GM12872 (cell line): Measurements from ENCODE around the gene VWA5B1.

Experiments
- CTCF ChIP-seq: IDR thresholded peaks from 3 replicates; pipeline ENCODE4 v1.5.1; 2011; ENCODE audit warnings: low read depth, mild to moderate bottlenecking, low read length, moderate library complexity; ENCODE audit not compliant: insufficient read depth

VWA5B1 gene

DNA sequence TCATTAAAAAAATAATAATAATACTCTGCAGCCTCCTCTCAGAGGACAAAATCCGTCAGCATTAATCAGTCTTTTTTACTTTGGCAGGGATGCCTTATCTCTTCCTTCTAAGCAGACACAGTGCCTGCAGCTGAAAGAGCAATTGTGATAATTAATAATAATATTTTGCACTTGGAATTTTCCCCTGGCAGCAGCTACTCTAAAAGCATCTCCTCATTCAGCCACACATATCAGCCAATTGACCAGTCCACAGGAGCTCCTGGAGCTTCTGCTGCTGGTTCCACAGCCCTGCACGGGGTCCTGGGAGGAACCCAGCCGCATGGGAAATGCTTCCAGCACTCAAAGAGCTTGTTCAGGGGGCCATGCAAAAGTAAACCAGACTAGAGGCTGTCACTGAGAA lies 31.0 kb upstream of the VWA5B1 start:
- TF ChIP-seq CTCF, result no peak

- TF ChIP-seq CTCF, result no peak
Observed at GRCh38 chr1:20261095-20261494, 29.6 kb upstream of the VWA5B1 start.

DNA sequence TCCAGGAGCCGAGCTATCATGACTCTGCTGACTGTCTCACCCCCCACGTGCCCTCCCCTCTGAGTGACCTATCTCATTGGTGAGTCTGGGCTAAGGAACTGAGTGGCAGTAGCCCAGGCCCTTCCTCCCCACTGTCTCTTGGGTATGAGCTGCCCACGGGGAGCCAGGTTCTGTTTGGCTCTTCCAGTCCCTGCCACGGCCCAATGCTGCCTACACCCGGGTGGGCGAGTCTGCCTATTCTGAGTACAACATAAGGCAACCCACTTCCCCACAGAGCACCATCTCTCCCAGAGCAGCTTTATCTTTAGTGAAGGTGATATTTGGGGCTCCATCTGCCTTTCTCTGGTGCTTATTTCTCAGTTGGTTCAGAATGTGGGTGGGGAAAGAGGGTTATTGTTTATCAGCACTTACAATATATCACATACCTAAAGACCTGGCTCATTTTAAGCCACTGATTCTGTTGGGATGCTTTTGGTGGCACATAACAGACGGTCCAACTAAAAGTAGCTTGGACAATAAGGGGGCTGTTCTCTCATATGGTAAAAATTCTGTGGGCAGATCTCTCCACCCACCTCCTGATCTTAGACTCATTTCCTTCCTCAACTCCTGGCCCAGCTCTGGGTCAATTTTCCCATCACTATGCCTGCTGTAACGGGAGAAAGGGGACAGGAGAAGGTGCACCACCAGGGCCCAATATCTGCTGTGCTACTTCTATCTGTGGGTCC lies 27.7 kb upstream of the VWA5B1 start:
- no peak for TF ChIP-seq CTCF

DNA sequence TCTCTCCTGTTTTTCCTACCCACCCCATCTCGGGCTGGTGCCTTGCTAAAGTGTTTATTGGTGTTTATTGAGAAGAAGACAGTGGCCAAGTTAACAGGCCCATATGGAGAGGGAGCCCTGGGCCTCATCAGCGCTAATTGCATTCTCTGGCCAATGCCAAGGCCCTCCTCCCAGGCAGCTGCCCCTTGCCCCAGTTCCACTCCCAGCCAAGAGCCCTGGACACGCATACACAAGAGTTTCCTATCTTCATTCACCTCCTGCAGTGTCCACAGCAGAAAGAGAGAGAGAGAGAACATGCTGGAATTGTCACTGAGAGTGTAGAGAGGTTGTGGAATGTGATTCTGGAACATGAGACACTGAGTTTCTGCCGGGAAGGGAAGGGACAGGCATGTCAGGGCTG lies 25.4 kb upstream of the VWA5B1 start:
- TF ChIP-seq CTCF, result no peak

DNA sequence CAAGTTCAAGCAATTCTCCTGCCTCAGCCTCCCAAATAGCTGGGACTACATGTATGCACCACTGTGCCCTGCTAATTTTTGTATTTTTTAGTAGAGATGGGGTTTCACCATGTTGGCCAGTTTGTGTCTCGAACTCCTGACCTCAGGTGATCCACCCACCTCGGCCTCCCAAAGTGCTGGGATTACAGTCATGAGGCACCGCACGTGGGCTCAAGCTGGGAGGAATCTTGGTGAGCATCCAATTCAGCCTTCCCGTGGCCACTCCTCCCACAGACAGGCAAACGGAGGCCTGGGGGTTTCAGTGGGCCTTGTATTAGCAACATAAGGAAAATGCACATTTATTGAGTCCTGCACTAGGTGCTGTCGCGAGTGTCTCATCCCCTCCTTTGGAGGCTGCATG lies 24.5 kb upstream of the VWA5B1 start:
- TF ChIP-seq CTCF, result no peak

DNA sequence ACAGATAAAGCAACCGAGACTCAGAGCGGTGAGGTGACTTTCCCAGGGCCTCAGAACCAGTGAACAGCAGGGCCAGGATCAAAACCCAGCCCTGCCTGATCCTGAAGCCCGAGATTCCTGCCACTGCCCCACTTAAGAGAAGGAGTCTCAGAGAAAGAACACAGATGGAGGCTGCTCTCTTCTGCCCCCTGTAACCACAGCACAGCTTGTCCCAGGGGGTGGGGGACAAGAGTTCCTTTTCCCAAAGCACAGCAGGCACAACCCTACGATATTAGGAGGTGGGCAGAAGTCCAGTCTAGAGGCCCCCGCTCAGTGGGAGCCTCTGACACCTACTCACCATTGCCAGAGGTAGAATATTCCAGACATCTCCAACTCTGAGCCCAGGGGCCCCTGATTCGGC lies 24.0 kb upstream of the VWA5B1 start:
- TF ChIP-seq CTCF, result no peak

DNA sequence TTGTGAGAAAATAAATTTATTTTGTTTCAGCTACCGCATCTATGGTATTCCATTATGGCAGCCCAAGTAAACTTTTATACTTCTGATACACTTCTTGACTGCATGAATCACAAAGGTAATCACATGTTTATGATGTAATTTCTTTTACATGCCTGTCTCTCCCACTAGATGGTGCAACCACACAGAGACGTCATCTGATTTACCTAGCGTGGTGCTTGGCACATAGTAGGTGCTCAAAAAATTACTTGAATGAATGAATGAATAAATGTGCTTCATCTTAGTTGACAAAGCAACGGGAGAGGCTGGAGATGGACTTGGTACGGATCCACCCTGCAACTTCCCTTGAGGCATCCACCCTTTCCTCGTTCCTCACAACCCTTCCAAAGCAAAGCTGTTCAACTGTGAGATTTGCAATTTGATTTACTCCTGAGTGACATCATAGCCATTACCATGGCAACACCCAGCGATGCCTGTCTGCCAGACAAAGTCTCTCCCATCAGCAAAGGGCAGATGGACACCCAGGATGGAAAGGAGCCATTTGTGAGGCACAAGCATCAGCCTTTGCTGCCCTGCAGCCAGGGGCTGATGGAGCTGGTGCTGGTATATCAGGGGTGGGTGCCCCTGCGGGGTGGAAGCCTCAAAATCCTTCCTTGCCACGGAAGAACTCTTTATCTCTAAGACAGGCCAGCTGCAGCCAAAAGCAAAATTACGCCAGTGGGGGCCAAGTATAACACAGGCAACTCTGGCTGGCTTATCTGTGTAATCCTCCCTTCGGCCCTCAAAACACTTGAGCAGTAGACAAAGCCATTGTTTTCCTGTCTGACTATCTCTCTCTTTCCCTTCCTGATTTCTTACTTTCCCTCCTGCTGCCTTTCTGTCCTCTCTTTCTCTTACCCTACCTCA lies 18.9 kb upstream of the VWA5B1 start:
- no peak for TF ChIP-seq CTCF
